Gastrocnemius medialis (tissue), 4 donors: Measurements from ENCODE around the gene FSIP2.

Source experiments
- POLR2A ChIP-seq, 2 donors: fragments of 450-650 bp; IDR thresholded peaks; one replicate each; pipeline ENCODE4 v1.6.1; 2017; ENCODE audit warnings: antibody characterized with exemption in 2 of 2, mild to moderate bottlenecking in 2 of 2, moderate library complexity in 2 of 2
- TF ChIP-seq, protein P1 (sequence below), 5 experiments: fragments of 450-650 bp in 3 of 5; fragments of 200-600 bp in 2 of 5; sonication (generic) in 2 of 5; IDR thresholded peaks in 4 of 5; conservative IDR thresholded peaks in 1 of 5; 1 replicate in 4 of 5; 2 replicates in 1 of 5; pipeline ENCODE4 v1.5.1; 2016 to 2019; ENCODE audit warnings: antibody characterized with exemption in 5 of 5, mild to moderate bottlenecking in 3 of 5, moderate library complexity in 3 of 5

DNA sequence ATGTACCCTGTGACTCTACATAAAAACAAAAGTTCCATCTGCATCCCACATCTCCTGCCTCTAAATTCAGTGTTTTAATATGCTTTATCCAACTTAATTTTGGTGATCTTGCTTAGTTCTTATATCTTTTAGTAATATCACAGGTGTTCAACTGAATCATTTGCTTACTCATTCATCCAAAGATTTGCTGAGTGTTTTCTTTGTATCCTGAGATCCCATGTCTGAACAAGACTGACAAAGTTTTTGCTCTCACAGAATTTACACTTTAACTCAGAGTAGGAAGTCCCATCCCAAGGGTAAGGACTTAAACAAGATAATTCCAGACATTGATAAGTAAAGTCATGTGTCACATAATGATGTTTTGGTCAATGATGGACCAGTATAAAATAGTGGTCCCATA is 87.0 kb downstream of the FSIP2 start:
- TF ChIP-seq, protein P1, sequence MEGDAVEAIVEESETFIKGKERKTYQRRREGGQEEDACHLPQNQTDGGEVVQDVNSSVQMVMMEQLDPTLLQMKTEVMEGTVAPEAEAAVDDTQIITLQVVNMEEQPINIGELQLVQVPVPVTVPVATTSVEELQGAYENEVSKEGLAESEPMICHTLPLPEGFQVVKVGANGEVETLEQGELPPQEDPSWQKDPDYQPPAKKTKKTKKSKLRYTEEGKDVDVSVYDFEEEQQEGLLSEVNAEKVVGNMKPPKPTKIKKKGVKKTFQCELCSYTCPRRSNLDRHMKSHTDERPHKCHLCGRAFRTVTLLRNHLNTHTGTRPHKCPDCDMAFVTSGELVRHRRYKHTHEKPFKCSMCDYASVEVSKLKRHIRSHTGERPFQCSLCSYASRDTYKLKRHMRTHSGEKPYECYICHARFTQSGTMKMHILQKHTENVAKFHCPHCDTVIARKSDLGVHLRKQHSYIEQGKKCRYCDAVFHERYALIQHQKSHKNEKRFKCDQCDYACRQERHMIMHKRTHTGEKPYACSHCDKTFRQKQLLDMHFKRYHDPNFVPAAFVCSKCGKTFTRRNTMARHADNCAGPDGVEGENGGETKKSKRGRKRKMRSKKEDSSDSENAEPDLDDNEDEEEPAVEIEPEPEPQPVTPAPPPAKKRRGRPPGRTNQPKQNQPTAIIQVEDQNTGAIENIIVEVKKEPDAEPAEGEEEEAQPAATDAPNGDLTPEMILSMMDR (IDR thresholded peaks at IDR 0.05 in 4 of 5, conservative IDR thresholded peaks at IDR 0.05 in 1 of 5) = no peak
- TF ChIP-seq POLR2A (IDR thresholded peaks at IDR 0.05) = no peak
